ENCODE results near the gene ASAP2.

DNA sequence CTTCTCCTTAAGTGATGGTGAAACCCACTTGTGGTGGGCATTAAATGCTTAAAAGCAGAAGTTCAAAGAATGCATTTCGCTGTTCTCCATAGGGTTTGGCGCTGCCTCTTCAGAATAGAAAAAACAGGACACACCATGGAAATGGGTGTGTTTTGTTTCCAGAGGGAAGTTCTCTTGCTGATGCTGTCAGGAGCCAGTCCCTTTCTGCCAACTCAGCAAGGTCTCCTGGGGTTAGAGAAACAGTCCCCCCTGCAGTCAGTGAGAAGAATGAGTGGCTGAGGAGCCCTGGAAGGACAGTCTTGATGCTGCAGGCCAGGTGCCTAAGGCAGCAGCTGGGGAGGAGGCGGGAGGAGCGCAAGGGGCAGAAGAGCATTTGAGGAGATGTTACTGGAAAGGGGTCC is 37.8 kb upstream of the ASAP2 start:
- TF ChIP-seq TAF1 (IDR thresholded peaks at IDR 0.05; ENCODE audit: low read depth) (no peak), POLR2AphosphoS5 (IDR thresholded peaks at IDR 0.05) (no peak), EP300 (conservative IDR thresholded peaks at IDR 0.05; ENCODE audit: poor library complexity, severe bottlenecking) (no peak), MXI1 (conservative IDR thresholded peaks at IDR 0.05; ENCODE audit: poor library complexity, severe bottlenecking) (no peak)
- TF ChIP-seq, protein P1, sequence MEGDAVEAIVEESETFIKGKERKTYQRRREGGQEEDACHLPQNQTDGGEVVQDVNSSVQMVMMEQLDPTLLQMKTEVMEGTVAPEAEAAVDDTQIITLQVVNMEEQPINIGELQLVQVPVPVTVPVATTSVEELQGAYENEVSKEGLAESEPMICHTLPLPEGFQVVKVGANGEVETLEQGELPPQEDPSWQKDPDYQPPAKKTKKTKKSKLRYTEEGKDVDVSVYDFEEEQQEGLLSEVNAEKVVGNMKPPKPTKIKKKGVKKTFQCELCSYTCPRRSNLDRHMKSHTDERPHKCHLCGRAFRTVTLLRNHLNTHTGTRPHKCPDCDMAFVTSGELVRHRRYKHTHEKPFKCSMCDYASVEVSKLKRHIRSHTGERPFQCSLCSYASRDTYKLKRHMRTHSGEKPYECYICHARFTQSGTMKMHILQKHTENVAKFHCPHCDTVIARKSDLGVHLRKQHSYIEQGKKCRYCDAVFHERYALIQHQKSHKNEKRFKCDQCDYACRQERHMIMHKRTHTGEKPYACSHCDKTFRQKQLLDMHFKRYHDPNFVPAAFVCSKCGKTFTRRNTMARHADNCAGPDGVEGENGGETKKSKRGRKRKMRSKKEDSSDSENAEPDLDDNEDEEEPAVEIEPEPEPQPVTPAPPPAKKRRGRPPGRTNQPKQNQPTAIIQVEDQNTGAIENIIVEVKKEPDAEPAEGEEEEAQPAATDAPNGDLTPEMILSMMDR (IDR thresholded peaks at IDR 0.05; ENCODE audit: poor library complexity, severe bottlenecking): no peak
